Stimulated activated naive B cell treated with anti-CD40 and anti-IgM and Interleukin-4, amounts not matched to agents 10 μg/mL and 1 μg/mL and 100 μg/mL, for 72 hours (primary cell): Measurements from ENCODE around the gene ACOX3.

ENCODE experiments used
- ATAC-seq, 2 donors: fragments of 150-1000 bp; cut with Tn5 transposase; replicated peaks; 2 replicates each; pipeline ENCODE4 v1.10.0; 2021; ENCODE audit warnings: moderate library complexity in 1 of 2
- DNase-seq: peaks from one replicate; pipeline ENCODE4 v3.0.0; 2021
- H3K27ac Mint-ChIP-seq: one replicate; pipeline ENCODE4 v1.8.0; 2022; ENCODE audit warnings: mild to moderate bottlenecking, mixed read lengths
- H3K27me3 Mint-ChIP-seq, 2 donors: one replicate each; pipeline ENCODE4 v1.8.0; 2022; ENCODE audit warnings: mixed read lengths in 2 of 2
- H3K36me3 Mint-ChIP-seq, 2 donors: one replicate each; pipeline ENCODE4 v1.8.0; 2022; ENCODE audit warnings: mixed read lengths in 2 of 2, mild to moderate bottlenecking in 1 of 2
- H3K4me1 Mint-ChIP-seq, 2 donors: one replicate each; pipeline ENCODE4 v1.8.0; 2022; ENCODE audit warnings: mixed read lengths in 2 of 2, mild to moderate bottlenecking in 1 of 2
- H3K4me3 Mint-ChIP-seq, 2 donors: one replicate each; pipeline ENCODE4 v1.8.0; 2022; ENCODE audit warnings: mild to moderate bottlenecking in 2 of 2, mixed read lengths in 2 of 2, moderate library complexity in 1 of 2
- H3K9me3 Mint-ChIP-seq, 2 donors: one replicate each; pipeline ENCODE4 v1.8.0; 2022; ENCODE audit warnings: mixed read lengths in 2 of 2, mild to moderate bottlenecking in 1 of 2

Gene ACOX3

GRCh38 chr4:8321220-8321619 lies 119.3 kb downstream of the ACOX3 start:
- H3K9me3 Mint-ChIP-seq = peaks cover 0 to 2% of the 10 kb centered on the region in 2 donors
- DNase-seq (no peak), ATAC-seq (no peak)
- H3K4me3 Mint-ChIP-seq = no peak overlapping the region
- H3K27me3 Mint-ChIP-seq = no peaks in the 10 kb centered on the region
- no peaks in the 10 kb centered on the region for H3K4me1 Mint-ChIP-seq
- H3K36me3 Mint-ChIP-seq = no peaks in the 10 kb centered on the region
- no peak overlapping the region for H3K27ac Mint-ChIP-seq

DNA sequence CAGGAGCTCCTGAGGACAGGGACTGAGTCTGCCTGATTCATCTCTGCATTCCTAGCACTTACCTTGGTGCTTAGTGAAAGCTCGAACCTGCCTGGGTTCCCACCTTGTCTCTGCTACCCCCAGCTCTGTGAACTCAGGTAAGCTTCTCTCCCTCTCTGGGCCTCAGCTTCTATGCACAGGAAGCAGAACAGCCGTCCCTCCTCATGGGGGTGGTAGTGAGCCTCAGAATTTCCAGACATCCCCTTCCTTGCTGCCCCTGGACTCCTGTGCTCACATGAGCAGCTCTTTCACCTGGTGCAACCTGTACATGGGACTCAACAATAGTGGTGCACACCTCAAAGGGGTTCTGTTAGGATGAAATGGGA lies 120.2 kb downstream of the ACOX3 start:
- H3K27ac Mint-ChIP-seq = no peak overlapping the region
- H3K27me3 Mint-ChIP-seq = peaks cover 0 to 3% of the 10 kb centered on the region in 2 donors
- H3K4me3 Mint-ChIP-seq = no peak overlapping the region
- peaks cover 0 to 2% of the 10 kb centered on the region in 2 donors for H3K4me1 Mint-ChIP-seq
- H3K9me3 Mint-ChIP-seq = peaks cover 0 to 2% of the 10 kb centered on the region in 2 donors
- ATAC-seq (no peak), DNase-seq (no peak)
- H3K36me3 Mint-ChIP-seq = no peaks in the 10 kb centered on the region

- no peak for DNase-seq
- Mint-ChIP-seq H3K36me3 (no peaks in the 10 kb centered on the region), H3K27me3 (peaks cover 0 to 3% of the 10 kb centered on the region in 2 donors), H3K27ac (no peak overlapping the region), H3K4me1 (peaks cover 0 to 2% of the 10 kb centered on the region in 2 donors), H3K4me3 (no peak overlapping the region), H3K9me3 (peaks cover 0 to 2% of the 10 kb centered on the region in 2 donors)
- ATAC-seq = no peak
Measured at GRCh38 chr4:8319731-8320385, 120.7 kb downstream of the ACOX3 start.

DNA sequence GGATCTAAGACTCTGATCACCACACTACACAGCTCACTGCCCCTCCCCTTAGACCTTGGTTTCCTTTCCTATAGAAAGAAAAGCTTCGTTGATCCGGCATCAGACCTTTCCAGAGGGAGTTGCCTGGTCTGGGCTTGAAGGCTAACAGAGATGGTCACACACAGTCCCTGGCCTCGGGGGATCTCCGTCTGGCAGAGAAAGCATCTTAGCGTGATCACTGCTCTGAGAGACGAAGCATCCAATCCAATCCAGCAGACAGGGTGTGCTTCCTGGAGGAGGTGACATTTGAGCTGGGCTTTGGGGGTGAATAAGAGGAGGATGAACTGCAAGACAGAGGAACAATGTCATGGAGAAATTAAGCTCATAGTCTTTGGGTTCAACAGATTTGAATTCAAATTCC lies 121.5 kb downstream of the ACOX3 start:
- no peak for ATAC-seq
- H3K27me3 Mint-ChIP-seq = peaks cover 0 to 3% of the 10 kb centered on the region in 2 donors
- H3K27ac Mint-ChIP-seq = no peak overlapping the region
- H3K36me3 Mint-ChIP-seq = no peaks in the 10 kb centered on the region
- H3K4me3 Mint-ChIP-seq = no peak overlapping the region
- H3K9me3 Mint-ChIP-seq = no peaks in the 10 kb centered on the region
- peaks cover 0 to 2% of the 10 kb centered on the region in 2 donors for H3K4me1 Mint-ChIP-seq
- DNase-seq = no peak

DNA sequence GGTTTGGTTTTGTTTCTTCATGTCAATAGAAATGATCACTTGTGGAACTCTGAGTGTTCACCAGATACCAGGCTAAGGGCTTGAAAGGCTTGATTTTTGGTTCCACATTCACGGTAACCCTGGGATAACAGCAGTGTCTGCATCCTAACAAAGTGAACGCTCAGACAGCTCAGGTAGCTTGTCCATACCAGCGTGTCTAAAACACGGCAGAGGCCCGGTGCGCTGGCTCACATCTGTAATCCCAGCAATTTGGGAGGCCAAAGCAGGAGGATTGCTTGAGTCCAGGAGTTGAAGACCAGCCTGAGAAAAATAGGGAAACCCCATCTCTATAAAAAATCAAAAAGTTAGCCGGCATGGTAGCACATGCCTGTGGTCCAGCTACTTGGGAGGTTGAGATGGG lies 122.0 kb downstream of the ACOX3 start:
- peaks cover 0 to 2% of the 10 kb centered on the region in 2 donors for H3K4me1 Mint-ChIP-seq
- no peak overlapping the region for H3K4me3 Mint-ChIP-seq
- no peak overlapping the region for H3K27ac Mint-ChIP-seq
- no peak for DNase-seq
- H3K27me3 Mint-ChIP-seq = peaks cover 0 to 3% of the 10 kb centered on the region in 2 donors
- ATAC-seq = no peak
- H3K9me3 Mint-ChIP-seq = peaks cover 0 to 1% of the 10 kb centered on the region in 2 donors
- no peaks in the 10 kb centered on the region for H3K36me3 Mint-ChIP-seq

GRCh38 chr4:8317474-8317873 lies 123.0 kb downstream of the ACOX3 start:
- no peak overlapping the region for H3K27ac Mint-ChIP-seq
- no peak overlapping the region for H3K4me3 Mint-ChIP-seq
- no peak for DNase-seq
- peaks cover 0 to 3% of the 10 kb centered on the region in 2 donors for H3K27me3 Mint-ChIP-seq
- peaks cover 0 to 2% of the 10 kb centered on the region in 2 donors for H3K4me1 Mint-ChIP-seq
- no peak for ATAC-seq
- no peaks in the 10 kb centered on the region for H3K36me3 Mint-ChIP-seq
- H3K9me3 Mint-ChIP-seq = peaks cover 1 to 10% of the 10 kb centered on the region in 2 donors

DNA sequence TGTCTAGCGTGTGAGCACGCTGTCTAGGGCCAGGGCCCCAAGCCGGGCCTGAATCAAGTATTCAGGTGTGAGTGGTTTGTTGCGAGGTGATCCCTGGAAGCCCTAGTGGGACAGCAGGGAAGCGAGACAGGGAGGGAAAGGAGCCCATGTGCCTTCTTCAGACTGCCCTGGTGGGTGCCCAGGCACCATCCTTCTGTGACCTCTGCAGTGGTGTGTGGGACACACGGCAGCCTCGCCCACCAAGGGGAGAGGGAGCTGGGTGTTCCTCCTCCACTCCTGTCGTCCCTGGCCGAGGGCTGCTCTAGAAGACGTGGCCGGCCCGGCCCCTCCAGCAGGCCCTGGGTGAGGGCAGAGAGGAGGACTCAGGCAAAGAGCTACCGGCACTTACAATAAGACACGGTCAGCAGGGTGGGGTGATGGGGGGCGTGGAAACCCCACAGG lies 123.6 kb downstream of the ACOX3 start:
- Mint-ChIP-seq H3K27ac (no peak overlapping the region), H3K4me3 (no peak overlapping the region), H3K9me3 (peaks cover 6 to 15% of the 10 kb centered on the region in 2 donors), H3K27me3 (peaks cover 0 to 7% of the 10 kb centered on the region in 2 donors), H3K4me1 (peaks cover 0 to 2% of the 10 kb centered on the region in 2 donors), H3K36me3 (peaks cover 0 to 2% of the 10 kb centered on the region in 2 donors)
- ATAC-seq (no peak), DNase-seq (no peak)
